ENCODE results near the gene SPDEF.

DNA sequence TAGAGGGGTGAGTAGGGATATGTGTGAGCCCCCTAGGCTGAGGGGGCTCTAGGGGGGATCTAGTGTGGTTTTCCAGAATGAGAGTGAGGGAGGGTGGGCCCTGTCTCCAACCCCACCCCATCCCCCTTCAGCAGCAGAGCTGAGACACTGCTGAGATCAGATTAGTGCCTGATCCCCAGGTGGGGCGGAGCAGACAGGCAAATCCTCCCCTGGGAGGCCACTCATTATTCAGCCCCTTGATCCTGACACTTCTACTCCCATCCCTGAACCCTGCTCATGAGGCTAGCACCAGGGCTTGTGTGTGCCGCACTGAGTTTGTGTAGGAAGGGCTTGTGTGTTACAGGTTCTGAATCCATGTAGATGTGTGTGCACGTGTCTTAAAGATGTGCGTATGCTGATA lies 42.5 kb downstream of the SPDEF start:
- TF ChIP-seq, protein P1, sequence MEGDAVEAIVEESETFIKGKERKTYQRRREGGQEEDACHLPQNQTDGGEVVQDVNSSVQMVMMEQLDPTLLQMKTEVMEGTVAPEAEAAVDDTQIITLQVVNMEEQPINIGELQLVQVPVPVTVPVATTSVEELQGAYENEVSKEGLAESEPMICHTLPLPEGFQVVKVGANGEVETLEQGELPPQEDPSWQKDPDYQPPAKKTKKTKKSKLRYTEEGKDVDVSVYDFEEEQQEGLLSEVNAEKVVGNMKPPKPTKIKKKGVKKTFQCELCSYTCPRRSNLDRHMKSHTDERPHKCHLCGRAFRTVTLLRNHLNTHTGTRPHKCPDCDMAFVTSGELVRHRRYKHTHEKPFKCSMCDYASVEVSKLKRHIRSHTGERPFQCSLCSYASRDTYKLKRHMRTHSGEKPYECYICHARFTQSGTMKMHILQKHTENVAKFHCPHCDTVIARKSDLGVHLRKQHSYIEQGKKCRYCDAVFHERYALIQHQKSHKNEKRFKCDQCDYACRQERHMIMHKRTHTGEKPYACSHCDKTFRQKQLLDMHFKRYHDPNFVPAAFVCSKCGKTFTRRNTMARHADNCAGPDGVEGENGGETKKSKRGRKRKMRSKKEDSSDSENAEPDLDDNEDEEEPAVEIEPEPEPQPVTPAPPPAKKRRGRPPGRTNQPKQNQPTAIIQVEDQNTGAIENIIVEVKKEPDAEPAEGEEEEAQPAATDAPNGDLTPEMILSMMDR (IDR thresholded peaks at IDR 0.05), result no peak
- TF ChIP-seq EP300 (IDR thresholded peaks at IDR 0.05) (no peak), POLR2A (IDR thresholded peaks at IDR 0.05) (no peak), POLR2AphosphoS5 (IDR thresholded peaks at IDR 0.05) (no peak)
